Left cardiac atrium (tissue), 4 donors: Measurements from ENCODE around the gene GXYLT1. TPM values are rescaled to one million over a fixed set of nuclear protein-coding genes. Genes with fewer than 3 reads are reported as not detected.
"Not testable (repeated sequence)": the region's sequence is repeated elsewhere in the genome, so short reads cannot be mapped to it uniquely, and the experiment has no call there.

Experiments used
- ATAC-seq, 2 donors: fragments of 200-7000 bp; cut with Tn5 transposase; one replicate each; pipeline ENCODE4 v1.9.1; 2020; ENCODE audit warnings: mild to moderate bottlenecking in 2 of 2, moderate library complexity in 2 of 2
- DNase-seq: peaks from one replicate; pipeline ENCODE4 v3.0.0-alpha.2; 2020
- intact Hi-C, 2 donors: fragments of 100-400 bp; cut with DNase I; formaldehyde crosslinking; loops; one replicate each; pipeline versions ENCODE4 v1.14.1 to v1.15.1; 2022 to 2023
- total RNA-seq, 2 donors: library from RNA; stranded (reverse); fragmentation: NEBNext Ultra II Directional; extraction: Animal tissue kit (Norgen Biotek cat#: 25700); gene quantifications; one replicate each; pipeline ENCODE4 v1.2.1, GENCODE V29; 2021
- donor health status: DM: no; HTN: yes; CAD: no.
- donor health status: DM: no; HTN: yes; CAD: no; lungs with severe emphysema.
- donor health status: DM: yes; HTN: yes; CAD: no.
- donor health status: Dilated cardiomyopathy.

Gene GXYLT1
- total RNA-seq, 2 donors from 2014 or later: 6.3 to 6.4 TPM

GRCh38 chr12:42106791-42107190 is 37.9 kb downstream of the GXYLT1 start:
- intact Hi-C loops, ATAC-seq, DNase-seq: not testable (repeated sequence)

- intact Hi-C loops: no loop called here
- DNase-seq (no peak), ATAC-seq (no peak)
These were observed 39.9 kb downstream of the GXYLT1 start for GRCh38 chr12:42104784-42105183.

- intact Hi-C loops: no loop called here
- ATAC-seq (no peak), DNase-seq (no peak)
These were observed 40.6 kb downstream of the GXYLT1 start for GRCh38 chr12:42104087-42104486.

GRCh38 chr12:42103155-42103554 is 41.5 kb downstream of the GXYLT1 start:
- no peak for ATAC-seq
- DNase-seq: no peak
- intact Hi-C loops: no loop called here

GRCh38 chr12:42102720-42103119 is 42.0 kb downstream of the GXYLT1 start:
- intact Hi-C loops: no loop called here
- DNase-seq: no peak
- no peak for ATAC-seq

GRCh38 chr12:42099433-42099832 is 45.2 kb downstream of the GXYLT1 start:
- ATAC-seq (no peak), DNase-seq (no peak)
- intact Hi-C loops: no loop called here

- ATAC-seq (peak in 1 of 2 donors; percentile 38), DNase-seq (no peak)
- intact Hi-C loops: no loop called here
These were observed 46.7 kb downstream of the GXYLT1 start for GRCh38 chr12:42097971-42098370.

GRCh38 chr12:42094277-42094676 is 50.4 kb downstream of the GXYLT1 start:
- intact Hi-C loops: no loop called here
- no peak for DNase-seq
- ATAC-seq: peak in 1 of 2 donors; percentile 77

- no peak for ATAC-seq
- intact Hi-C loops: no loop called here
- DNase-seq: no peak
These were observed 52.9 kb downstream of the GXYLT1 start for GRCh38 chr12:42091769-42092168.

GRCh38 chr12:42090899-42091298 is 53.8 kb downstream of the GXYLT1 start:
- intact Hi-C loops: no loop called here
- ATAC-seq: peak in 1 of 2 donors; percentile 79
- no peak for DNase-seq

- no peak for DNase-seq
- intact Hi-C loops: no loop called here
- ATAC-seq: no peak
These were observed 58.6 kb downstream of the GXYLT1 start for GRCh38 chr12:42086031-42086430.

GRCh38 chr12:42085594-42085993 is 59.1 kb downstream of the GXYLT1 start:
- DNase-seq: no peak
- intact Hi-C loops: no loop called here
- no peak for ATAC-seq

GRCh38 chr12:42084522-42084921 is 60.2 kb downstream of the GXYLT1 start:
- intact Hi-C loops: no loop called here
- ATAC-seq: no peak
- no peak for DNase-seq

GRCh38 chr12:42076976-42077375 is 67.7 kb downstream of the GXYLT1 start:
- DNase-seq (no peak), ATAC-seq (no peak)
- intact Hi-C loops: no loop called here

- DNase-seq: no peak
- intact Hi-C loops: no loop called here
- ATAC-seq: no peak
These were observed 74.6 kb downstream of the GXYLT1 start for GRCh38 chr12:42070036-42070435.

GRCh38 chr12:42059127-42059526 is 85.5 kb downstream of the GXYLT1 start:
- no peak for DNase-seq
- no peak for ATAC-seq
- intact Hi-C loops: no loop called here

GRCh38 chr12:42056130-42056529 is 88.5 kb downstream of the GXYLT1 start:
- no peak for DNase-seq
- intact Hi-C loops: no loop called here
- peak in 1 of 2 donors; percentile 34 for ATAC-seq

GRCh38 chr12:42053456-42053855 is 91.2 kb downstream of the GXYLT1 start:
- intact Hi-C loops: no loop called here
- DNase-seq (no peak), ATAC-seq (no peak)

- ATAC-seq, DNase-seq, intact Hi-C loops: not testable (repeated sequence)
These were observed 95.7 kb downstream of the GXYLT1 start for GRCh38 chr12:42048980-42049379.

GRCh38 chr12:42039577-42039976 is 105.1 kb downstream of the GXYLT1 start:
- no peak for ATAC-seq
- intact Hi-C loops: no loop called here
- DNase-seq: no peak

GRCh38 chr12:42039176-42039575 is 105.5 kb downstream of the GXYLT1 start:
- intact Hi-C loops: no loop called here
- ATAC-seq: no peak
- no peak for DNase-seq
